Measurements from ENCODE around the gene DCAF6.

The DCAF6 gene

GRCh38 chr1:167973832-167974231 is 37.3 kb downstream of the DCAF6 start:
- peaks cover 31% of the 10 kb centered on the region for H3K36me3 ChIP-seq (ENCODE audit: insufficient read depth, low read depth, low read length)
- no peaks in the 10 kb centered on the region for H3K4me1 ChIP-seq (ENCODE audit: insufficient read depth, low read length)
- no peaks in the 10 kb centered on the region for H3K9me3 ChIP-seq (ENCODE audit: insufficient read depth, low read depth, low read length)
- no peak overlapping the region for H3K27ac ChIP-seq (ENCODE audit: low read length)
- H3K9ac ChIP-seq (ENCODE audit: low read depth, low read length), result no peak overlapping the region
- H3K27me3 ChIP-seq (ENCODE audit: insufficient read depth, low read length), result no peaks in the 10 kb centered on the region
- H3K4me3 ChIP-seq (ENCODE audit: low read length), result no peak overlapping the region

- no peaks in the 10 kb centered on the region for H3K4me1 ChIP-seq (ENCODE audit: insufficient read depth, low read length)
- H3K4me3 ChIP-seq (ENCODE audit: low read length), result no peak overlapping the region
- H3K36me3 ChIP-seq (ENCODE audit: insufficient read depth, low read depth, low read length), result peaks cover 31% of the 10 kb centered on the region
These were observed 38.2 kb downstream of the DCAF6 start for GRCh38 chr1:167974698-167975097.

GRCh38 chr1:167977245-167977644 is 40.8 kb downstream of the DCAF6 start:
- H3K4me1 ChIP-seq (ENCODE audit: insufficient read depth, low read length), result no peaks in the 10 kb centered on the region
- no peaks in the 10 kb centered on the region for H3K9me3 ChIP-seq (ENCODE audit: insufficient read depth, low read depth, low read length)
- no peaks in the 10 kb centered on the region for H3K27me3 ChIP-seq (ENCODE audit: insufficient read depth, low read length)
- no peak overlapping the region for H3K9ac ChIP-seq (ENCODE audit: low read depth, low read length)
- no peak overlapping the region for H3K4me3 ChIP-seq (ENCODE audit: low read length)
- H3K27ac ChIP-seq (ENCODE audit: low read length), result no peak overlapping the region
- H3K36me3 ChIP-seq (ENCODE audit: insufficient read depth, low read depth, low read length), result peaks cover 28% of the 10 kb centered on the region

More at GRCh38 chr1:167974698-167975097, 38.2 kb downstream of the DCAF6 start:
- Histone ChIP-seq H3K9ac (ENCODE audit: low read depth, low read length) (no peak overlapping the region), H3K9me3 (ENCODE audit: insufficient read depth, low read depth, low read length) (no peaks in the 10 kb centered on the region), H3K27ac (ENCODE audit: low read length) (no peak overlapping the region), H3K27me3 (ENCODE audit: insufficient read depth, low read length) (no peaks in the 10 kb centered on the region)

- H3K36me3 ChIP-seq (ENCODE audit: insufficient read depth, low read depth, low read length), result peaks cover 6% of the 10 kb centered on the region; the same call in 1 of the 2 replicates
- H3K9me3 ChIP-seq (ENCODE audit: insufficient read depth, low read depth, low read length), result no peaks in the 10 kb centered on the region
- H3K4me1 ChIP-seq (ENCODE audit: insufficient read depth, low read length), result no peaks in the 10 kb centered on the region
- H3K27ac ChIP-seq (ENCODE audit: low read length), result no peak overlapping the region
- no peak overlapping the region for H3K9ac ChIP-seq (ENCODE audit: low read depth, low read length)
- no peaks in the 10 kb centered on the region for H3K27me3 ChIP-seq (ENCODE audit: insufficient read depth, low read length)
- no peak overlapping the region for H3K4me3 ChIP-seq (ENCODE audit: low read length)
These were observed 45.5 kb downstream of the DCAF6 start for GRCh38 chr1:167981933-167982332.

GRCh38 chr1:167983797-167984420 is 47.4 kb downstream of the DCAF6 start:
- H3K27me3 ChIP-seq (ENCODE audit: insufficient read depth, low read length), result no peaks in the 10 kb centered on the region
- no peak overlapping the region for H3K9ac ChIP-seq (ENCODE audit: low read depth, low read length)
- H3K27ac ChIP-seq (ENCODE audit: low read length), result no peak overlapping the region
- H3K4me1 ChIP-seq (ENCODE audit: insufficient read depth, low read length), result no peaks in the 10 kb centered on the region
- H3K36me3 ChIP-seq (ENCODE audit: insufficient read depth, low read depth, low read length), result no peaks in the 10 kb centered on the region
- H3K9me3 ChIP-seq (ENCODE audit: insufficient read depth, low read depth, low read length), result no peaks in the 10 kb centered on the region
- no peak overlapping the region for H3K4me3 ChIP-seq (ENCODE audit: low read length)

GRCh38 chr1:167984886-167985489 is 48.5 kb downstream of the DCAF6 start:
- H3K36me3 ChIP-seq (ENCODE audit: insufficient read depth, low read depth, low read length), result no peaks in the 10 kb centered on the region
- H3K9ac ChIP-seq (ENCODE audit: low read depth, low read length), result no peak overlapping the region
- H3K27me3 ChIP-seq (ENCODE audit: insufficient read depth, low read length), result no peaks in the 10 kb centered on the region
- no peak overlapping the region for H3K27ac ChIP-seq (ENCODE audit: low read length)
- no peak overlapping the region for H3K4me3 ChIP-seq (ENCODE audit: low read length)
- H3K4me1 ChIP-seq (ENCODE audit: insufficient read depth, low read length), result no peaks in the 10 kb centered on the region
- no peaks in the 10 kb centered on the region for H3K9me3 ChIP-seq (ENCODE audit: insufficient read depth, low read depth, low read length)

GRCh38 chr1:167987174-167987573 is 50.7 kb downstream of the DCAF6 start:
- Histone ChIP-seq H3K9me3 (ENCODE audit: insufficient read depth, low read depth, low read length) (no peaks in the 10 kb centered on the region), H3K9ac (ENCODE audit: low read depth, low read length) (no peak overlapping the region), H3K4me3 (ENCODE audit: low read length) (no peak overlapping the region), H3K36me3 (ENCODE audit: insufficient read depth, low read depth, low read length) (peaks cover 8% of the 10 kb centered on the region; the same call in 1 of the 2 replicates), H3K4me1 (ENCODE audit: insufficient read depth, low read length) (no peaks in the 10 kb centered on the region), H3K27me3 (ENCODE audit: insufficient read depth, low read length) (no peaks in the 10 kb centered on the region), H3K27ac (ENCODE audit: low read length) (no peak overlapping the region)

- Histone ChIP-seq H3K4me3 (ENCODE audit: low read length) (no peak overlapping the region), H3K9ac (ENCODE audit: low read depth, low read length) (no peak overlapping the region), H3K4me1 (ENCODE audit: insufficient read depth, low read length) (no peaks in the 10 kb centered on the region), H3K9me3 (ENCODE audit: insufficient read depth, low read depth, low read length) (no peaks in the 10 kb centered on the region), H3K27me3 (ENCODE audit: insufficient read depth, low read length) (no peaks in the 10 kb centered on the region), H3K27ac (ENCODE audit: low read length) (no peak overlapping the region), H3K36me3 (ENCODE audit: insufficient read depth, low read depth, low read length) (peaks cover 34% of the 10 kb centered on the region)
These were observed 55.1 kb downstream of the DCAF6 start for GRCh38 chr1:167991546-167991945.

- H3K9me3 ChIP-seq (ENCODE audit: insufficient read depth, low read depth, low read length), result no peaks in the 10 kb centered on the region
- no peaks in the 10 kb centered on the region; the same call in 1 of the 2 replicates for H3K4me1 ChIP-seq (ENCODE audit: insufficient read depth, low read length)
- H3K36me3 ChIP-seq (ENCODE audit: insufficient read depth, low read depth, low read length), result peaks cover 34% of the 10 kb centered on the region
- H3K27me3 ChIP-seq (ENCODE audit: insufficient read depth, low read length), result no peaks in the 10 kb centered on the region
- H3K27ac ChIP-seq (ENCODE audit: low read length), result no peak overlapping the region
- no peak overlapping the region for H3K9ac ChIP-seq (ENCODE audit: low read depth, low read length)
- no peak overlapping the region for H3K4me3 ChIP-seq (ENCODE audit: low read length)
These were observed 57.2 kb downstream of the DCAF6 start for GRCh38 chr1:167993720-167994119.

GRCh38 chr1:167994560-167994959 is 58.1 kb downstream of the DCAF6 start:
- Histone ChIP-seq H3K9me3 (ENCODE audit: insufficient read depth, low read depth, low read length) (no peaks in the 10 kb centered on the region), H3K36me3 (ENCODE audit: insufficient read depth, low read depth, low read length) (peaks cover 34% of the 10 kb centered on the region), H3K27me3 (ENCODE audit: insufficient read depth, low read length) (no peaks in the 10 kb centered on the region), H3K4me3 (ENCODE audit: low read length) (no peak overlapping the region), H3K27ac (ENCODE audit: low read length) (no peak overlapping the region), H3K9ac (ENCODE audit: low read depth, low read length) (no peak overlapping the region), H3K4me1 (ENCODE audit: insufficient read depth, low read length) (no peaks in the 10 kb centered on the region; the same call in 1 of the 2 replicates)

- Histone ChIP-seq H3K27ac (ENCODE audit: low read length) (no peak overlapping the region), H3K9ac (ENCODE audit: low read depth, low read length) (no peak overlapping the region), H3K9me3 (ENCODE audit: insufficient read depth, low read depth, low read length) (no peaks in the 10 kb centered on the region), H3K4me1 (ENCODE audit: insufficient read depth, low read length) (no peaks in the 10 kb centered on the region; the same call in 1 of the 2 replicates), H3K4me3 (ENCODE audit: low read length) (no peak overlapping the region), H3K36me3 (ENCODE audit: insufficient read depth, low read depth, low read length) (peaks cover 34% of the 10 kb centered on the region), H3K27me3 (ENCODE audit: insufficient read depth, low read length) (no peaks in the 10 kb centered on the region)
These were observed 58.6 kb downstream of the DCAF6 start for GRCh38 chr1:167995038-167995437.

- no peaks in the 10 kb centered on the region; the same call in 1 of the 2 replicates for H3K4me1 ChIP-seq (ENCODE audit: insufficient read depth, low read length)
- no peak overlapping the region for H3K9ac ChIP-seq (ENCODE audit: low read depth, low read length)
- H3K9me3 ChIP-seq (ENCODE audit: insufficient read depth, low read depth, low read length), result no peaks in the 10 kb centered on the region
- H3K36me3 ChIP-seq (ENCODE audit: insufficient read depth, low read depth, low read length), result peaks cover 34% of the 10 kb centered on the region
- H3K4me3 ChIP-seq (ENCODE audit: low read length), result no peak overlapping the region
- no peak overlapping the region for H3K27ac ChIP-seq (ENCODE audit: low read length)
- H3K27me3 ChIP-seq (ENCODE audit: insufficient read depth, low read length), result no peaks in the 10 kb centered on the region
These were observed 59.8 kb downstream of the DCAF6 start for GRCh38 chr1:167996266-167996665.

Data from iPS-20b (cell line).